H1 (cell line): ENCODE measurements around the gene FHIT. TPM values are rescaled to one million over a fixed set of nuclear protein-coding genes. Genes with fewer than 3 reads are reported as not detected.

Experiments
- CTCF ChIA-PET: fragments of 300-600 bp; sonication (Branson Sonifier 250); formaldehyde crosslinking; loops from one replicate; lab custom pipeline; 2021; ENCODE audit not compliant: partially characterized antibody; lab: Charles Lee
- POLR2A ChIA-PET: fragments of 300-600 bp; sonication (Branson Sonifier 250); formaldehyde crosslinking; loops from one replicate; lab custom pipeline; 2021; ENCODE audit warnings: inconsistent platforms; ENCODE audit not compliant: partially characterized antibody; lab: Charles Lee
- DNase-seq, 2 experiments: peaks; one replicate each; pipeline versions ENCODE4 v3.0.0 to v3.0.0-alpha.2; 2010 to 2022; ENCODE audit warnings: low spot score in 2 of 2, low read depth in 1 of 2, mixed read lengths in 1 of 2
- FAIRE-seq: peaks from 2 replicates; lab custom pipeline; 2011; peaks lifted over from hg19 to GRCh38; lab: Jason Lieb, UNC
- H2AFZ ChIP-seq: 2 replicates; pipeline ENCODE4 v1.8.1; 2012; ENCODE audit warnings: low read length, inconsistent platforms
- H2AK5ac ChIP-seq: 2 replicates; pipeline ENCODE4 v1.6.1; 2013; ENCODE audit warnings: low read depth, low read length
- H2BK120ac ChIP-seq: replicated peaks from 2 replicates; pipeline ENCODE3; 2013; ENCODE audit warnings: low read depth, low read length, inconsistent platforms
- H2BK12ac ChIP-seq: 2 replicates; pipeline ENCODE4 v1.6.1; 2013; ENCODE audit warnings: low read depth, low read length
- H2BK15ac ChIP-seq: 2 replicates; pipeline ENCODE4 v1.6.1; 2013; ENCODE audit warnings: low read length
- H2BK20ac ChIP-seq: 2 replicates; pipeline ENCODE4 v1.6.1; 2013; ENCODE audit warnings: low read length
- H2BK5ac ChIP-seq: 2 replicates; pipeline ENCODE4 v1.6.1; 2013; ENCODE audit warnings: low read depth, low read length
- H3K14ac ChIP-seq: 2 replicates; pipeline ENCODE4 v1.6.1; 2013; ENCODE audit warnings: inconsistent platforms; ENCODE audit not compliant: insufficient read length
- H3K18ac ChIP-seq: 2 replicates; pipeline ENCODE4 v1.6.1; 2013; ENCODE audit warnings: low read length; ENCODE audit errors: extremely low read depth
- H3K23ac ChIP-seq: 2 replicates; pipeline ENCODE4 v1.6.1; 2013; ENCODE audit warnings: inconsistent platforms; ENCODE audit not compliant: insufficient read length
- H3K23me2 ChIP-seq: 2 replicates; pipeline ENCODE4 v1.6.1; 2013; ENCODE audit warnings: low read depth, low read length
- H3K27ac ChIP-seq: 2 replicates; pipeline ENCODE4 v1.6.1; 2011; ENCODE audit warnings: low read depth, low read length, inconsistent platforms
- H3K27me3 ChIP-seq, 4 experiments: replicated peaks in 1 of 4; 1 replicate in 1 of 4; 2 replicates in 3 of 4; pipeline versions ENCODE4 v1.6.1 to v1.8.1; 2011 to 2013; ENCODE audit warnings: low read length in 3 of 4, mild to moderate bottlenecking in 3 of 4, inconsistent platforms in 2 of 4, mixed read lengths in 2 of 4, moderate library complexity in 1 of 4; ENCODE audit not compliant: control insufficient read depth in 3 of 4, insufficient read depth in 3 of 4; ENCODE audit errors: extremely low read depth in 1 of 4
- H3K36me3 ChIP-seq, 4 experiments: 2 replicates each; pipeline versions ENCODE4 v1.6.1 to v1.8.1; 2011 to 2013; ENCODE audit warnings: mild to moderate bottlenecking in 4 of 4, low read length in 3 of 4, moderate library complexity in 2 of 4, control low read depth in 1 of 4, inconsistent platforms in 1 of 4; ENCODE audit not compliant: insufficient read depth in 4 of 4, control insufficient read depth in 2 of 4
- H3K4ac ChIP-seq: replicated peaks from 2 replicates; pipeline ENCODE3; 2013; ENCODE audit warnings: low read length, low read depth, mixed read lengths, inconsistent platforms; ENCODE audit not compliant: insufficient read length
- H3K4me1 ChIP-seq, 4 experiments: replicated peaks in 1 of 4; 1 replicate in 1 of 4; 2 replicates in 3 of 4; pipeline versions ENCODE4 v1.6.1 to v1.8.1; 2011 to 2013; ENCODE audit warnings: low read length in 3 of 4, inconsistent platforms in 2 of 4, mixed read lengths in 1 of 4; ENCODE audit not compliant: insufficient read depth in 4 of 4, control insufficient read depth in 3 of 4
- H3K4me2 ChIP-seq, 2 experiments: 2 replicates each; pipeline versions ENCODE4 v1.6.1 to v1.8.1; 2011 to 2013; ENCODE audit warnings: low read depth in 2 of 2, low read length in 2 of 2, control low read depth in 1 of 2, inconsistent platforms in 1 of 2, mild to moderate bottlenecking in 1 of 2; ENCODE audit not compliant: insufficient read depth in 1 of 2
- H3K4me3 ChIP-seq, 4 experiments: fragments of 200-600, 300-600 bp in 1 of 4; sonication (generic), shearing (Covaris generic), sonication (Bioruptor Twin) in 1 of 4; 2 replicates each; pipeline versions ENCODE4 v1.5.1 to v1.8.1; 2011 to 2016; ENCODE audit warnings: low read length in 4 of 4, low read depth in 3 of 4, control low read depth in 2 of 4, inconsistent platforms in 2 of 4, mild to moderate bottlenecking in 2 of 4, mixed read lengths in 1 of 4, moderate library complexity in 1 of 4; ENCODE audit not compliant: insufficient read depth in 2 of 4; ENCODE audit errors: extremely low read depth in 1 of 4
- H3K56ac ChIP-seq: replicated peaks from 2 replicates; pipeline ENCODE3; 2013; ENCODE audit warnings: low read depth, mild to moderate bottlenecking, mixed read lengths, low read length, inconsistent platforms; ENCODE audit not compliant: insufficient read length
- H3K79me1 ChIP-seq: 2 replicates; pipeline ENCODE4 v1.6.1; 2013; ENCODE audit warnings: low read depth, low read length, control low read depth
- H3K79me2 ChIP-seq, 2 experiments: 2 replicates each; pipeline versions ENCODE4 v1.6.1 to v1.8.1; 2012 to 2013; ENCODE audit warnings: low read length in 2 of 2, mild to moderate bottlenecking in 2 of 2, inconsistent platforms in 1 of 2; ENCODE audit not compliant: insufficient read depth in 2 of 2, control insufficient read depth in 1 of 2
- H3K9ac ChIP-seq, 4 experiments: replicated peaks in 1 of 4; 1 replicate in 1 of 4; 2 replicates in 3 of 4; pipeline versions ENCODE4 v1.6.1 to v1.8.1; 2011 to 2013; ENCODE audit warnings: low read depth in 3 of 4, low read length in 3 of 4, control low read depth in 2 of 4, mild to moderate bottlenecking in 2 of 4, moderate library complexity in 2 of 4, inconsistent platforms in 1 of 4; ENCODE audit errors: extremely low read depth in 1 of 4
- H3K9me3 ChIP-seq, 2 experiments: 2 replicates each; pipeline versions ENCODE4 v1.6.1 to v1.8.1; 2012 to 2013; ENCODE audit warnings: mild to moderate bottlenecking in 2 of 2, moderate library complexity in 2 of 2, control low read depth in 1 of 2, inconsistent platforms in 1 of 2, low read depth in 1 of 2, low read length in 1 of 2, mixed read lengths in 1 of 2; ENCODE audit not compliant: insufficient read depth in 2 of 2
- H4K20me1 ChIP-seq, 2 experiments: replicated peaks in 1 of 2; 2 replicates each; pipeline versions ENCODE3 to v1.8.1; 2011 to 2013; ENCODE audit warnings: inconsistent platforms in 2 of 2, low read length in 2 of 2, mild to moderate bottlenecking in 1 of 2; ENCODE audit not compliant: insufficient read depth in 2 of 2, control insufficient read depth in 1 of 2
- H4K5ac ChIP-seq: 2 replicates; pipeline ENCODE4 v1.6.1; 2013; ENCODE audit warnings: low read length, low read depth, mixed read lengths, inconsistent platforms; ENCODE audit not compliant: insufficient read length
- H4K8ac ChIP-seq: 2 replicates; pipeline ENCODE4 v1.8.0; 2013; ENCODE audit warnings: mild to moderate bottlenecking, moderate library complexity, low read length, inconsistent platforms; ENCODE audit not compliant: insufficient read depth; ENCODE audit errors: extremely low read depth
- H4K91ac ChIP-seq: replicated peaks from 2 replicates; pipeline ENCODE3; 2013; ENCODE audit warnings: low read length, mixed read lengths, inconsistent platforms; ENCODE audit not compliant: insufficient read length
- CBX5 ChIP-seq: fragments of 300-800, 300-1000 bp; sonication (generic); IDR thresholded peaks from 2 replicates; pipeline ENCODE4 v1.7.1; 2016; ENCODE audit warnings: antibody characterized with exemption, low read length, low read depth
- CBX8 ChIP-seq: fragments of 300-800, 300-1000 bp; sonication (generic); IDR thresholded peaks from 2 replicates; pipeline ENCODE4 v1.7.1; 2016; ENCODE audit warnings: low read depth, low read length, borderline replicate concordance
- CEBPB ChIP-seq: IDR thresholded peaks from 2 replicates; pipeline ENCODE4 v1.6.1; 2012; ENCODE audit warnings: low read depth, low read length
- CHD2 ChIP-seq: IDR thresholded peaks from 2 replicates; pipeline ENCODE4 v1.6.1; 2012; ENCODE audit warnings: low read length, improper control_type of control experiment
- EP300 ChIP-seq, 2 experiments: IDR thresholded peaks; 1 replicate in 1 of 2; 2 replicates in 1 of 2; pipeline ENCODE4 v1.6.1; 2011 to 2012; ENCODE audit warnings: low read depth in 2 of 2, low read length in 2 of 2, mild to moderate bottlenecking in 2 of 2, borderline replicate concordance in 1 of 2, inconsistent platforms in 1 of 2, moderate library complexity in 1 of 2
- EZH2 ChIP-seq: fragments of 200-600 bp; sonication (generic); IDR thresholded peaks from 2 replicates; pipeline ENCODE4 v1.7.1; 2012; ENCODE audit warnings: low read depth, mild to moderate bottlenecking, moderate library complexity, low read length, inconsistent platforms; ENCODE audit not compliant: severe bottlenecking
- GTF2F1 ChIP-seq: IDR thresholded peaks from 2 replicates; pipeline ENCODE4 v1.6.1; 2012; ENCODE audit warnings: low read depth, low read length, improper control_type of control experiment, borderline replicate concordance
- NANOG ChIP-seq: IDR thresholded peaks from 2 replicates; pipeline ENCODE4 v1.6.1; 2011; ENCODE audit warnings: low read length, low read depth, mild to moderate bottlenecking, inconsistent platforms; ENCODE audit not compliant: insufficient read depth, poor library complexity, severe bottlenecking
- RNF2 ChIP-seq: fragments of 200-900, 300-1000 bp; sonication (generic); IDR thresholded peaks from 2 replicates; pipeline ENCODE4 v1.7.1; 2016; ENCODE audit warnings: borderline replicate concordance, low read depth, mild to moderate bottlenecking, antibody characterized with exemption, low read length; ENCODE audit not compliant: poor library complexity, severe bottlenecking; ENCODE audit errors: missing control alignments
- SIRT6 ChIP-seq: IDR thresholded peaks from one replicate; pipeline ENCODE4 v1.7.1; 2012; ENCODE audit warnings: low read length, inconsistent platforms
- SUZ12 ChIP-seq: fragments of 200-600 bp; sonication (generic); IDR thresholded peaks from 2 replicates; pipeline ENCODE4 v1.6.1; 2012; ENCODE audit warnings: mild to moderate bottlenecking, inconsistent platforms, low read length, moderate library complexity, mixed read lengths
- ZNF274 ChIP-seq: IDR thresholded peaks from 2 replicates; pipeline ENCODE4 v1.7.0; 2012; ENCODE audit warnings: low read length, borderline replicate concordance; ENCODE audit errors: extremely low read depth
- WGBS, 2 experiments: shearing (Covaris generic) in 1 of 2; methylation state at CpG; one replicate each; pipeline versions ENCODE4 v1.1.6 to v1.1.7; 2013 to 2015; ENCODE audit warnings: low lambda C conversion rate in 2 of 2, mixed read lengths in 2 of 2, inconsistent platforms in 1 of 2, low coverage in 1 of 2, missing lambda C conversion rate in 1 of 2; ENCODE audit not compliant: insufficient replicate concordance in 2 of 2, insufficient coverage in 1 of 2, insufficient read length in 1 of 2; ENCODE audit errors: extremely low coverage in 1 of 2, missing lambda C conversion rate in 1 of 2; 5-methylcytosine and 5-hydroxymethylcytosine counted together
- polyA plus RNA-seq, 7 experiments: library from polyadenylated mRNA; depleted of rRNA in 3 of 7; stranded (reverse) in 5 of 7; unstranded in 2 of 7; fragments of >200 nt in 5 of 7; fragments of 200-250 nt in 2 of 7; gene quantifications; 1 replicate in 5 of 7; 2 replicates in 1 of 7; 4 replicates in 1 of 7; pipeline versions ENCODE4 v1.2.1 to v1.2.3, GENCODE V29; 2011 to 2013; ENCODE audit warnings: missing spikeins in 2 of 7, mixed read lengths in 2 of 7
- total RNA-seq: library from RNA; stranded (reverse); fragmentation: NEBNext Ultra II Directional; extraction: Animal tissue kit (Norgen Biotek cat#: 25700); gene quantifications from 2 replicates; pipeline ENCODE4 v1.2.1, GENCODE V29; 2021
- TF ChIP-seq, protein P1 (sequence below): IDR thresholded peaks from 2 replicates; pipeline ENCODE4 v1.6.1; 2012; ENCODE audit warnings: inconsistent platforms

FHIT gene
- total and polyA plus RNA-seq, 2 of the 8 experiments (the other 6 are each of a cell fraction or from before 2014, with no cell fraction given): 1.2 to 3.2 TPM

DNA sequence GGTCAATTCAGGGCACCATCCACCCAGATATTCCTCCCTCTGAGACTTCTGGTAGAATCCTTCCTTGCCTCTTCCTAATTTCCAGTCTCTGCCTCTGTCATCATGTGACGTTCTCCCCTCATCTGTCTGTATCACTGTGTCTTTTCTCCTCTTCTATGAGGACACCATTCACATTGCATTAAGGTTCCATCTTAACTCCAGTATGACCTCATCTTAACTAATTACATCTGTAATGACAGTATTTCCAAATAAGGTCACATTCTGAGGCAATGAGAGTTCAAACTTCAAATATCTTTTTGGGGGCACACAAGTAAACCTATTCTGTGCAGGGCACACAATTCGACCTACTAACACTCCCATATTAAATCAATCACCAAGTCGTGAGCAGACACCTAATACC lies 169.7 kb downstream of the FHIT start:
- no peak overlapping the region for H2BK20ac ChIP-seq
- H2AFZ ChIP-seq: no peak overlapping the region
- no peak overlapping the region; the same call in 1 of the 2 replicates for H2BK12ac ChIP-seq
- no peak overlapping the region for H3K23ac ChIP-seq
- no peak overlapping the region for H4K5ac ChIP-seq
- H3K23me2 ChIP-seq: no peaks in the 10 kb centered on the region
- no peak overlapping the region for H3K4me2 ChIP-seq
- peak overlapping the region; percentile 35 for H3K27ac ChIP-seq
- no peak overlapping the region for H3K4ac ChIP-seq
- peak overlapping the region; percentile 67; the same call in 1 of the 2 replicates for H2BK5ac ChIP-seq
- no peak overlapping the region for H3K4me3 ChIP-seq
- no peak overlapping the region for H3K56ac ChIP-seq
- H3K79me2 ChIP-seq: no peaks in the 10 kb centered on the region
- no peak overlapping the region for H2BK15ac ChIP-seq
- no peaks in the 10 kb centered on the region for H3K79me1 ChIP-seq
- FAIRE-seq: no peak
- H2BK120ac ChIP-seq: no peak overlapping the region
- H4K8ac ChIP-seq: no peak overlapping the region
- H2AK5ac ChIP-seq: no peak overlapping the region
- no peak overlapping the region for H3K18ac ChIP-seq
- no peaks in the 10 kb centered on the region for H3K9me3 ChIP-seq
- H3K4me1 ChIP-seq: peaks cover 0 to 8% (median 3%) of the 10 kb centered on the region in 4 experiments; a peak in 3 of 7 replicates
- peak overlapping the region; percentile 62 for H4K91ac ChIP-seq
- POLR2A ChIA-PET: no interaction called here
- no peaks in the 10 kb centered on the region for H3K27me3 ChIP-seq
- WGBS, 2 experiments: 87% methylated on average over 3 of the region's 3 CpGs; no CpG with 5 or more reads in 1 of the 2 experiments
- no peaks in the 10 kb centered on the region for H4K20me1 ChIP-seq
- CTCF ChIA-PET: no interaction called here
- H3K36me3 ChIP-seq: no peaks in the 10 kb centered on the region; a peak in 1 of 8 replicates
- H3K9ac ChIP-seq: no peak overlapping the region
- H3K14ac ChIP-seq: no peak overlapping the region
- DNase-seq: no peak
- TF ChIP-seq GTF2F1: no peak
- no peak for TF ChIP-seq EZH2
- TF ChIP-seq, protein P1, sequence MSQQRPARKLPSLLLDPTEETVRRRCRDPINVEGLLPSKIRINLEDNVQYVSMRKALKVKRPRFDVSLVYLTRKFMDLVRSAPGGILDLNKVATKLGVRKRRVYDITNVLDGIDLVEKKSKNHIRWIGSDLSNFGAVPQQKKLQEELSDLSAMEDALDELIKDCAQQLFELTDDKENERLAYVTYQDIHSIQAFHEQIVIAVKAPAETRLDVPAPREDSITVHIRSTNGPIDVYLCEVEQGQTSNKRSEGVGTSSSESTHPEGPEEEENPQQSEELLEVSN: no peak
- TF ChIP-seq SIRT6: no peak
- no peak for TF ChIP-seq EP300 (IDR thresholded peaks at IDR 0.05; ENCODE audit: borderline replicate concordance in 1 of 2, low read depth in 2 of 2, low read length in 2 of 2)
- no peak for TF ChIP-seq RNF2
- no peak for TF ChIP-seq CEBPB
- TF ChIP-seq SUZ12: no peak
- no peak for TF ChIP-seq ZNF274
- TF ChIP-seq CBX5: no peak
- no peak for TF ChIP-seq NANOG
- no peak for TF ChIP-seq CBX8
- TF ChIP-seq CHD2: no peak
